SK-N-SH (cell line): ENCODE measurements around the gene GAS7. TPM values are rescaled to one million over a fixed set of nuclear protein-coding genes. Genes with fewer than 3 reads are reported as not detected.

ENCODE experiments used
- CTCF ChIA-PET: fragments of 300-600, 350-600 bp; formaldehyde crosslinking; extraction: SDS; loops from one replicate; lab custom pipeline; 2021; lab: Yijun Ruan, JAX
- POLR2A ChIA-PET: fragments of 350-600 bp; sonication (Branson Sonifier 250); formaldehyde crosslinking; extraction: SDS; loops from one replicate; lab custom pipeline; 2020; ENCODE audit warnings: antibody characterized with exemption, inconsistent platforms; lab: Yijun Ruan, JAX
- DNase-seq: peaks from one replicate; pipeline ENCODE4 v3.0.0; 2012
- H2AFZ ChIP-seq: fragments of 200-600 bp; sonication (generic); 2 replicates; pipeline ENCODE4 v1.8.1; 2016; ENCODE audit warnings: antibody characterized with exemption, mild to moderate bottlenecking, low read depth
- H3F3A ChIP-seq: fragments of 200-600 bp; sonication (generic); replicated peaks from 2 replicates; pipeline ENCODE3; 2016; ENCODE audit warnings: antibody characterized with exemption, mild to moderate bottlenecking; ENCODE audit not compliant: insufficient read depth
- H3K27ac ChIP-seq, 2 experiments: fragments of 200-500 bp in 1 of 2; fragments of 200-600 bp in 1 of 2; sonication (Bioruptor generic) in 1 of 2; sonication (generic), shearing (Covaris generic) in 1 of 2; 2 replicates each; pipeline versions ENCODE4 v1.5.1 to v1.6.1; 2014 to 2016; ENCODE audit warnings: low read depth in 2 of 2, inconsistent platforms in 1 of 2, low read length in 1 of 2, mild to moderate bottlenecking in 1 of 2, mixed read lengths in 1 of 2
- H3K27me3 ChIP-seq: fragments of 200-600 bp; sonication (generic), shearing (Covaris generic); 2 replicates; pipeline ENCODE4 v1.6.1; 2016; ENCODE audit warnings: mixed run types; ENCODE audit not compliant: insufficient read depth
- H3K36me3 ChIP-seq, 2 experiments: fragments of 200-500 bp in 1 of 2; fragments of 200-600 bp in 1 of 2; sonication (Bioruptor generic) in 1 of 2; sonication (generic) in 1 of 2; replicated peaks in 1 of 2; 2 replicates each; pipeline versions ENCODE3 to v1.5.1; 2014 to 2016; ENCODE audit warnings: low read length in 1 of 2, mild to moderate bottlenecking in 1 of 2; ENCODE audit not compliant: insufficient read depth in 2 of 2, control insufficient read depth in 1 of 2
- H3K4me1 ChIP-seq, 2 experiments: fragments of 200-500 bp in 1 of 2; fragments of 200-600 bp in 1 of 2; sonication (Bioruptor generic) in 1 of 2; sonication (generic), shearing (Covaris generic) in 1 of 2; 2 replicates each; pipeline versions ENCODE4 v1.5.1 to v1.6.1; 2014 to 2016; ENCODE audit warnings: low read depth in 1 of 2, low read length in 1 of 2, mixed run types in 1 of 2; ENCODE audit not compliant: insufficient read depth in 2 of 2, control insufficient read depth in 1 of 2
- H3K4me2 ChIP-seq: fragments of 200-600 bp; sonication (generic), shearing (Covaris generic); 2 replicates; pipeline ENCODE4 v1.6.1; 2017; ENCODE audit warnings: mixed run types
- H3K4me3 ChIP-seq, 2 experiments: fragments of 200-500 bp in 1 of 2; fragments of 200-600 bp in 1 of 2; sonication (Bioruptor generic) in 1 of 2; sonication (generic), shearing (Covaris generic) in 1 of 2; 2 replicates each; pipeline versions ENCODE4 v1.5.1 to v1.8.1; 2014 to 2016; ENCODE audit warnings: low read depth in 2 of 2, inconsistent platforms in 1 of 2, low read length in 1 of 2, mild to moderate bottlenecking in 1 of 2, mixed read lengths in 1 of 2, moderate library complexity in 1 of 2
- H3K79me2 ChIP-seq: fragments of 200-600 bp; sonication (generic); 2 replicates; pipeline ENCODE4 v1.8.1; 2017; ENCODE audit warnings: mild to moderate bottlenecking; ENCODE audit not compliant: insufficient read depth
- H3K9ac ChIP-seq: fragments of 200-600 bp; sonication (generic); 2 replicates; pipeline ENCODE4 v1.6.1; 2017; ENCODE audit warnings: mixed run types
- H3K9me2 ChIP-seq: fragments of 200-600 bp; sonication (generic); 2 replicates; pipeline ENCODE4 v1.6.1; 2017; ENCODE audit warnings: mixed run types
- H3K9me3 ChIP-seq: fragments of 200-600 bp; sonication (generic); 2 replicates; pipeline ENCODE4 v1.6.1; 2017; ENCODE audit warnings: mixed run types, mild to moderate bottlenecking, moderate library complexity
- H4K20me1 ChIP-seq: fragments of 200-600 bp; sonication (generic); 2 replicates; pipeline ENCODE4 v1.6.1; 2017; ENCODE audit warnings: mild to moderate bottlenecking, mixed run types; ENCODE audit not compliant: insufficient read depth
- ELF1 ChIP-seq: IDR thresholded peaks from 2 replicates; pipeline ENCODE4 v1.4.0; 2012
- FOXJ3 ChIP-seq: sonication (generic); formaldehyde crosslinking; IDR thresholded peaks from 2 replicates; pipeline ENCODE4 v1.5.1; 2020; ENCODE audit warnings: mild to moderate bottlenecking, missing genetic modification reagents
- FOXM1 ChIP-seq: IDR thresholded peaks from 2 replicates; pipeline ENCODE4 v1.4.0; 2012; ENCODE audit warnings: low read depth, mild to moderate bottlenecking
- GABPA ChIP-seq: IDR thresholded peaks from 2 replicates; pipeline ENCODE4 v1.4.0; 2012; ENCODE audit warnings: low read depth, mild to moderate bottlenecking
- IRF3 ChIP-seq: fragments of 150-350 bp; IDR thresholded peaks from 2 replicates; pipeline ENCODE4 v1.6.1; 2016; ENCODE audit warnings: mild to moderate bottlenecking, low read depth, low read length
- MAX ChIP-seq: IDR thresholded peaks from 2 replicates; pipeline ENCODE4 v1.4.0; 2012; ENCODE audit warnings: low read depth
- MXI1 ChIP-seq: IDR thresholded peaks from 2 replicates; pipeline ENCODE4 v1.6.1; 2012; ENCODE audit warnings: mild to moderate bottlenecking, low read depth, low read length, improper control_type of control experiment
- NFIC ChIP-seq: IDR thresholded peaks from 2 replicates; pipeline ENCODE4 v1.4.0; 2012; ENCODE audit warnings: borderline replicate concordance
- PBX3 ChIP-seq: IDR thresholded peaks from 2 replicates; pipeline ENCODE4; 2012
- RAD21 ChIP-seq: IDR thresholded peaks from 2 replicates; pipeline ENCODE4 v1.6.1; 2012; ENCODE audit warnings: mild to moderate bottlenecking, low read length
- RCOR1 ChIP-seq: fragments of 150-350 bp; IDR thresholded peaks from 2 replicates; pipeline ENCODE4 v1.6.1; 2017; ENCODE audit warnings: antibody characterized with exemption, low read length
- REST ChIP-seq: IDR thresholded peaks from 2 replicates; pipeline ENCODE4 v1.6.1; 2012; ENCODE audit warnings: mild to moderate bottlenecking, low read depth, low read length, moderate library complexity
- RXRA ChIP-seq: IDR thresholded peaks from 2 replicates; pipeline ENCODE4 v1.4.0; 2012; ENCODE audit warnings: low read depth, mild to moderate bottlenecking, borderline replicate concordance
- SMC3 ChIP-seq: IDR thresholded peaks from 2 replicates; pipeline ENCODE4 v1.6.1; 2012; ENCODE audit warnings: low read depth, low read length, improper control_type of control experiment
- TCF12 ChIP-seq: IDR thresholded peaks from 2 replicates; pipeline ENCODE4 v1.4.0; 2012
- USF1 ChIP-seq: IDR thresholded peaks from 2 replicates; pipeline ENCODE4 v1.4.0; 2012; ENCODE audit warnings: low read depth, borderline replicate concordance
- YY1 ChIP-seq: IDR thresholded peaks from 2 replicates; pipeline ENCODE4 v1.4.0; 2012; ENCODE audit warnings: low read depth, mild to moderate bottlenecking
- WGBS: methylation state at CpG from one replicate; pipeline ENCODE4 v1.1.6; 2017; ENCODE audit warnings: low lambda C conversion rate; 5-methylcytosine and 5-hydroxymethylcytosine counted together
- polyA plus RNA-seq, 3 experiments: library from polyadenylated mRNA; depleted of rRNA; stranded (reverse); fragments of >200 nt; gene quantifications; 2 replicates each; pipeline ENCODE4 v1.2.3, GENCODE V29; 2012

GAS7 gene
- polyA plus RNA-seq, 1 of the 3 experiments (the other 2 are of a cell fraction): 0.12 TPM

GRCh38 chr17:10201680-10202079 lies 3.3 kb upstream of the GAS7 start:
- no peak for TF ChIP-seq NFIC
- TF ChIP-seq MXI1: no peak
- TF ChIP-seq FOXM1: no peak
- no peak for TF ChIP-seq REST
- TF ChIP-seq FOXJ3 (CRISPR knock-in tag): no peak
- TF ChIP-seq IRF3: no peak
- TF ChIP-seq TCF12: no peak
- TF ChIP-seq SMC3: no peak
- TF ChIP-seq GABPA: no peak
- no peak for TF ChIP-seq USF1
- Histone ChIP-seq H3K9me3 (no peaks in the 10 kb centered on the region), H3K27me3 (peaks cover 43% of the 10 kb centered on the region), H3K9ac (no peak overlapping the region), H3K4me3 (no peak overlapping the region), H3K9me2 (no peaks in the 10 kb centered on the region), H3K79me2 (no peaks in the 10 kb centered on the region), H4K20me1 (no peaks in the 10 kb centered on the region), H3K36me3 (no peaks in the 10 kb centered on the region), H2AFZ (no peak overlapping the region), H3K4me2 (no peak overlapping the region), H3K27ac (no peak overlapping the region), H3F3A (no peaks in the 10 kb centered on the region), H3K4me1 (no peaks in the 10 kb centered on the region)
- ChIA-PET CTCF (no interaction called here), POLR2A (no interaction called here)
- 26% methylated on average over 4 of the region's 4 CpGs for WGBS
- no peak for DNase-seq

- H3K4me2 ChIP-seq: no peak overlapping the region
- ChIA-PET POLR2A (no interaction called here), CTCF (no interaction called here)
- 7% methylated on average over 4 of the region's 4 CpGs for WGBS
- DNase-seq: no peak
- no peaks in the 10 kb centered on the region for H3K36me3 ChIP-seq
- no peaks in the 10 kb centered on the region for H3K79me2 ChIP-seq
- H3K27me3 ChIP-seq: peaks cover 51% of the 10 kb centered on the region
- no peaks in the 10 kb centered on the region for H3F3A ChIP-seq
- H3K27ac ChIP-seq: no peak overlapping the region
- no peaks in the 10 kb centered on the region for H4K20me1 ChIP-seq
- H3K9me3 ChIP-seq: no peaks in the 10 kb centered on the region
- no peak for TF ChIP-seq YY1
- TF ChIP-seq ELF1: no peak
- no peak for TF ChIP-seq RAD21
- TF ChIP-seq RXRA: no peak
- no peak for TF ChIP-seq MAX
- no peak for TF ChIP-seq PBX3
- TF ChIP-seq GABPA: no peak
- TF ChIP-seq RCOR1: no peak
- H3K9me2 ChIP-seq: no peaks in the 10 kb centered on the region
- H3K4me1 ChIP-seq: no peaks in the 10 kb centered on the region
- no peak overlapping the region for H3K9ac ChIP-seq
- H2AFZ ChIP-seq: no peak overlapping the region
- no peak overlapping the region for H3K4me3 ChIP-seq
These were observed 2.2 kb upstream of the GAS7 start for GRCh38 chr17:10200645-10201044.
